Astrocyte (in vitro differentiated cells and primary cell): Measurements from ENCODE around the gene GP9.

Source experiments
- CTCF ChIP-seq: IDR thresholded peaks from 2 replicates; pipeline ENCODE4 v1.5.1; 2011; ENCODE audit warnings: low read depth, mild to moderate bottlenecking, inconsistent platforms, low read length, moderate library complexity; ENCODE audit not compliant: insufficient read depth
- EZH2 ChIP-seq: IDR thresholded peaks from 2 replicates; pipeline ENCODE4 v1.6.1; 2012; ENCODE audit warnings: mild to moderate bottlenecking, low read length, inconsistent platforms; ENCODE audit not compliant: insufficient read depth

DNA sequence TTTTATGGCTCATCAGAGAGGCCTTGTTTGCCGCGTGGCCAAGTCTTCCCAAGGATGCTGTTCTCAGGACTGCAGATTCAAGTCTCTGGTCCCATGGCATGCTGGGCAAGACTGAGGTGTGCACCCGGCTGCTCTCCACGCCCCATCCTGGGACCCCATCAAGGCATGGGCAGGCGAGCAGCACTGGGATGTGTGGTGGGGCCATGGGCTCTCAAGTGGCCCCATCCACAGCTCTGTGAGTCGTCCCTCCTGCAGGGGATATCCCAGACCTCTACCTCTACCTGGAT lies 13.1 kb upstream of the GP9 start:
- TF ChIP-seq CTCF: no peak
- TF ChIP-seq EZH2: no peak
